Measurements from ENCODE around the gene NFIA. TPM values are rescaled to one million over a fixed set of nuclear protein-coding genes. Genes with fewer than 3 reads are reported as not detected.

NFIA gene
- total and polyA plus RNA-seq, 5 donors from 2014 or later: 0.86 to 3.9 (median 1.7) TPM

- no peak for DNase-seq
- no peaks in the 10 kb centered on the region for H3K36me3 ChIP-seq (ENCODE audit: control insufficient read depth, insufficient read depth, low read length)
- Mint-ChIP-seq H3K36me3 (no peaks in the 10 kb centered on the region), H3K4me3 (no peak overlapping the region), H3K4me1 (no peaks in the 10 kb centered on the region), H3K27me3 (no peaks in the 10 kb centered on the region), H3K9me3 (peaks cover 0 to 2% (median 0%) of the 10 kb centered on the region in 7 donors), H3K27ac (no peak overlapping the region)
- peaks cover 3% of the 10 kb centered on the region for H3K27me3 ChIP-seq (ENCODE audit: control insufficient read depth, insufficient read depth, low read length)
- no peak for ATAC-seq (ENCODE audit: low read depth in 2 of 2)
- H3K4me1 ChIP-seq (ENCODE audit: control insufficient read depth, insufficient read depth, low read length, poor library complexity, severe bottlenecking): no peaks in the 10 kb centered on the region
- H3K9me3 ChIP-seq (ENCODE audit: control insufficient read depth in 2 of 2, low read length in 2 of 2): no peaks in the 10 kb centered on the region
- no peak overlapping the region for H3K4me3 ChIP-seq (ENCODE audit: low read depth, low read length)
- H3K27ac ChIP-seq (ENCODE audit: insufficient read depth, low read length, poor library complexity, severe bottlenecking): no peak overlapping the region
Measured at GRCh38 chr1:61193808-61194207, 111.4 kb downstream of the NFIA start.

- H3K9me3 Mint-ChIP-seq: peaks cover 0 to 3% (median 0%) of the 10 kb centered on the region in 7 donors
- H3K36me3 Mint-ChIP-seq: no peaks in the 10 kb centered on the region
Measured at GRCh38 chr1:61198554-61198953, 116.2 kb downstream of the NFIA start.

GRCh38 chr1:61201035-61201434, 118.7 kb downstream of the NFIA start:
- Mint-ChIP-seq H3K27ac (no peak overlapping the region), H3K4me3 (no peak overlapping the region), H3K9me3 (peaks cover 0 to 3% (median 0%) of the 10 kb centered on the region in 7 donors), H3K4me1 (no peaks in the 10 kb centered on the region), H3K36me3 (no peaks in the 10 kb centered on the region), H3K27me3 (peaks cover 4% of the 10 kb centered on the region)
- no peak for DNase-seq
- H3K36me3 ChIP-seq (ENCODE audit: control insufficient read depth, insufficient read depth, low read length): no peaks in the 10 kb centered on the region
- no peaks in the 10 kb centered on the region for H3K4me1 ChIP-seq (ENCODE audit: control insufficient read depth, insufficient read depth, low read length, poor library complexity, severe bottlenecking)
- H3K27ac ChIP-seq (ENCODE audit: insufficient read depth, low read length, poor library complexity, severe bottlenecking): no peak overlapping the region
- peaks cover 2% of the 10 kb centered on the region for H3K27me3 ChIP-seq (ENCODE audit: control insufficient read depth, insufficient read depth, low read length)
- no peak overlapping the region for H3K4me3 ChIP-seq (ENCODE audit: low read depth, low read length)
- ATAC-seq (ENCODE audit: low read depth in 2 of 2): no peak
- H3K9me3 ChIP-seq (ENCODE audit: control insufficient read depth in 2 of 2, low read length in 2 of 2): no peaks in the 10 kb centered on the region

More at GRCh38 chr1:61198554-61198953, 116.2 kb downstream of the NFIA start:
- H3K9me3 ChIP-seq (ENCODE audit: control insufficient read depth in 2 of 2, low read length in 2 of 2): no peaks in the 10 kb centered on the region
- ATAC-seq (ENCODE audit: low read depth in 2 of 2) (no peak), DNase-seq (no peak)
- no peaks in the 10 kb centered on the region for H3K4me1 ChIP-seq (ENCODE audit: control insufficient read depth, insufficient read depth, low read length, poor library complexity, severe bottlenecking)
- no peaks in the 10 kb centered on the region for H3K27me3 ChIP-seq (ENCODE audit: control insufficient read depth, insufficient read depth, low read length)
- no peak overlapping the region for H3K27ac ChIP-seq (ENCODE audit: insufficient read depth, low read length, poor library complexity, severe bottlenecking)
- H3K27me3 Mint-ChIP-seq: no peaks in the 10 kb centered on the region
- H3K27ac Mint-ChIP-seq: no peak overlapping the region
- H3K36me3 ChIP-seq (ENCODE audit: control insufficient read depth, insufficient read depth, low read length): no peaks in the 10 kb centered on the region
- H3K4me1 Mint-ChIP-seq: no peaks in the 10 kb centered on the region
- no peak overlapping the region for H3K4me3 Mint-ChIP-seq
- H3K4me3 ChIP-seq (ENCODE audit: low read depth, low read length): no peak overlapping the region

- DNase-seq (no peak), ATAC-seq (ENCODE audit: low read depth in 2 of 2) (no peak)
- Mint-ChIP-seq H3K4me3 (no peak overlapping the region), H3K27ac (no peak overlapping the region), H3K9me3 (peaks cover 0 to 2% (median 0%) of the 10 kb centered on the region in 7 donors), H3K27me3 (peaks cover 4% of the 10 kb centered on the region), H3K36me3 (no peaks in the 10 kb centered on the region), H3K4me1 (no peaks in the 10 kb centered on the region)
- H3K36me3 ChIP-seq (ENCODE audit: control insufficient read depth, insufficient read depth, low read length): no peaks in the 10 kb centered on the region
- no peaks in the 10 kb centered on the region for H3K4me1 ChIP-seq (ENCODE audit: control insufficient read depth, insufficient read depth, low read length, poor library complexity, severe bottlenecking)
- no peak overlapping the region for H3K27ac ChIP-seq (ENCODE audit: insufficient read depth, low read length, poor library complexity, severe bottlenecking)
- peaks cover 4% of the 10 kb centered on the region for H3K27me3 ChIP-seq (ENCODE audit: control insufficient read depth, insufficient read depth, low read length)
- no peak overlapping the region for H3K4me3 ChIP-seq (ENCODE audit: low read depth, low read length)
- H3K9me3 ChIP-seq (ENCODE audit: control insufficient read depth in 2 of 2, low read length in 2 of 2): no peaks in the 10 kb centered on the region
Measured at GRCh38 chr1:61202854-61203598, 120.7 kb downstream of the NFIA start.

GRCh38 chr1:61204528-61204927, 122.2 kb downstream of the NFIA start:
- Histone ChIP-seq H3K36me3 (ENCODE audit: control insufficient read depth, insufficient read depth, low read length) (no peaks in the 10 kb centered on the region), H3K9me3 (ENCODE audit: control insufficient read depth in 2 of 2, low read length in 2 of 2) (no peaks in the 10 kb centered on the region), H3K27ac (ENCODE audit: insufficient read depth, low read length, poor library complexity, severe bottlenecking) (no peak overlapping the region), H3K4me3 (ENCODE audit: low read depth, low read length) (no peak overlapping the region), H3K27me3 (ENCODE audit: control insufficient read depth, insufficient read depth, low read length) (peaks cover 4% of the 10 kb centered on the region), H3K4me1 (ENCODE audit: control insufficient read depth, insufficient read depth, low read length, poor library complexity, severe bottlenecking) (no peaks in the 10 kb centered on the region)
- ATAC-seq (ENCODE audit: low read depth in 2 of 2): no peak
- peaks cover 4% of the 10 kb centered on the region for H3K27me3 Mint-ChIP-seq
- no peaks in the 10 kb centered on the region for H3K36me3 Mint-ChIP-seq
- no peaks in the 10 kb centered on the region for H3K4me1 Mint-ChIP-seq
- H3K4me3 Mint-ChIP-seq: no peak overlapping the region
- no peak overlapping the region for H3K27ac Mint-ChIP-seq
- peaks cover 0 to 2% (median 0%) of the 10 kb centered on the region in 7 donors for H3K9me3 Mint-ChIP-seq
- no peak for DNase-seq

GRCh38 chr1:61207416-61207815, 125.1 kb downstream of the NFIA start:
- H3K27ac Mint-ChIP-seq: no peak overlapping the region
- H3K27me3 ChIP-seq (ENCODE audit: control insufficient read depth, insufficient read depth, low read length): peaks cover 4% of the 10 kb centered on the region
- no peak overlapping the region for H3K4me3 ChIP-seq (ENCODE audit: low read depth, low read length)
- H3K36me3 Mint-ChIP-seq: no peaks in the 10 kb centered on the region
- no peaks in the 10 kb centered on the region for H3K4me1 Mint-ChIP-seq
- H3K36me3 ChIP-seq (ENCODE audit: control insufficient read depth, insufficient read depth, low read length): no peaks in the 10 kb centered on the region
- no peak overlapping the region for H3K27ac ChIP-seq (ENCODE audit: insufficient read depth, low read length, poor library complexity, severe bottlenecking)
- H3K4me1 ChIP-seq (ENCODE audit: control insufficient read depth, insufficient read depth, low read length, poor library complexity, severe bottlenecking): no peaks in the 10 kb centered on the region
- peaks cover 0 to 1% (median 0%) of the 10 kb centered on the region in 7 donors for H3K9me3 Mint-ChIP-seq
- no peaks in the 10 kb centered on the region for H3K9me3 ChIP-seq (ENCODE audit: control insufficient read depth in 2 of 2, low read length in 2 of 2)
- DNase-seq: no peak
- H3K27me3 Mint-ChIP-seq: peaks cover 4% of the 10 kb centered on the region
- ATAC-seq (ENCODE audit: low read depth in 2 of 2): no peak
- no peak overlapping the region for H3K4me3 Mint-ChIP-seq

GRCh38 chr1:61208172-61208571, 125.8 kb downstream of the NFIA start:
- Mint-ChIP-seq H3K36me3 (no peaks in the 10 kb centered on the region), H3K27ac (no peak overlapping the region), H3K9me3 (peaks cover 0 to 1% (median 0%) of the 10 kb centered on the region in 7 donors), H3K4me1 (no peaks in the 10 kb centered on the region), H3K27me3 (peaks cover 4% of the 10 kb centered on the region), H3K4me3 (no peak overlapping the region)
- no peak for DNase-seq
- Histone ChIP-seq H3K27me3 (ENCODE audit: control insufficient read depth, insufficient read depth, low read length) (peaks cover 4% of the 10 kb centered on the region), H3K36me3 (ENCODE audit: control insufficient read depth, insufficient read depth, low read length) (no peaks in the 10 kb centered on the region), H3K4me3 (ENCODE audit: low read depth, low read length) (no peak overlapping the region), H3K27ac (ENCODE audit: insufficient read depth, low read length, poor library complexity, severe bottlenecking) (no peak overlapping the region), H3K9me3 (ENCODE audit: control insufficient read depth in 2 of 2, low read length in 2 of 2) (no peaks in the 10 kb centered on the region), H3K4me1 (ENCODE audit: control insufficient read depth, insufficient read depth, low read length, poor library complexity, severe bottlenecking) (no peaks in the 10 kb centered on the region)
- no peak for ATAC-seq (ENCODE audit: low read depth in 2 of 2)

GRCh38 chr1:61208831-61209230, 126.5 kb downstream of the NFIA start:
- DNase-seq (no peak), ATAC-seq (ENCODE audit: low read depth in 2 of 2) (no peak)
- Histone ChIP-seq H3K4me1 (ENCODE audit: control insufficient read depth, insufficient read depth, low read length, poor library complexity, severe bottlenecking) (no peaks in the 10 kb centered on the region), H3K4me3 (ENCODE audit: low read depth, low read length) (no peak overlapping the region), H3K27me3 (ENCODE audit: control insufficient read depth, insufficient read depth, low read length) (peaks cover 4% of the 10 kb centered on the region), H3K27ac (ENCODE audit: insufficient read depth, low read length, poor library complexity, severe bottlenecking) (no peak overlapping the region), H3K9me3 (ENCODE audit: control insufficient read depth in 2 of 2, low read length in 2 of 2) (no peaks in the 10 kb centered on the region), H3K36me3 (ENCODE audit: control insufficient read depth, insufficient read depth, low read length) (no peaks in the 10 kb centered on the region)
- Mint-ChIP-seq H3K27me3 (peaks cover 4% of the 10 kb centered on the region), H3K4me1 (no peaks in the 10 kb centered on the region), H3K9me3 (peaks cover 0 to 1% (median 0%) of the 10 kb centered on the region in 7 donors), H3K27ac (no peak overlapping the region), H3K4me3 (no peak overlapping the region), H3K36me3 (no peaks in the 10 kb centered on the region)
